Keratinocyte (primary cell): Measurements from ENCODE around the gene PARN.

Source experiments
- EZH2 ChIP-seq: IDR thresholded peaks from one replicate; pipeline ENCODE4 v1.6.1; 2012; ENCODE audit warnings: inconsistent platforms, mild to moderate bottlenecking, low read length, moderate library complexity
- TF ChIP-seq, protein P1 (sequence below), 3 experiments: IDR thresholded peaks in 1 of 3; conservative IDR thresholded peaks in 1 of 3; optimal IDR thresholded peaks in 1 of 3; 2 replicates in 2 of 3; 3 replicates in 1 of 3; pipeline versions ENCODE3 to v1.5.1; 2011; ENCODE audit warnings: low read length in 3 of 3, mild to moderate bottlenecking in 3 of 3, moderate library complexity in 2 of 3, control low read depth in 1 of 3, inconsistent platforms in 1 of 3; ENCODE audit not compliant: insufficient read depth in 2 of 3; ENCODE audit errors: extremely low read depth in 1 of 3

DNA sequence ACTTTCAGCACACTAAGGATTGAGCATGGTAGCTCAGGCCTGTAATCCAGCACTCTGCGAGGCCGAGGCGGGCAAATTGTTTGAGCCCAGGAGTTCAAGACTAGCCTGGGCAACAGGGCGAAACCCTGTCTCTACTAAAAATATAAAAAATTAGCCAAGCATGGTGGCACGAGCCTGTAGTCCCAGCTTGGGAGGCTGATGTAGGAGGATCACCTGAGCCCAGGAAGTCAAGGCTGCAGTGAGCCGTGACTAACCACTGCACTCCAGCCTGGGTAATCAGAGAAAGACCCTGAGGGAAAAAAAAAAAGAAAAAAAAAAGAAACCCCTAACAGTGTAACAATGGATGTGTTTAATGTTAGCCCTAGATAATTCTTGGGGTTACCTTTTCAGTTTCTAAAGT is 24.0 kb downstream of the PARN start:
- TF ChIP-seq, protein P1, sequence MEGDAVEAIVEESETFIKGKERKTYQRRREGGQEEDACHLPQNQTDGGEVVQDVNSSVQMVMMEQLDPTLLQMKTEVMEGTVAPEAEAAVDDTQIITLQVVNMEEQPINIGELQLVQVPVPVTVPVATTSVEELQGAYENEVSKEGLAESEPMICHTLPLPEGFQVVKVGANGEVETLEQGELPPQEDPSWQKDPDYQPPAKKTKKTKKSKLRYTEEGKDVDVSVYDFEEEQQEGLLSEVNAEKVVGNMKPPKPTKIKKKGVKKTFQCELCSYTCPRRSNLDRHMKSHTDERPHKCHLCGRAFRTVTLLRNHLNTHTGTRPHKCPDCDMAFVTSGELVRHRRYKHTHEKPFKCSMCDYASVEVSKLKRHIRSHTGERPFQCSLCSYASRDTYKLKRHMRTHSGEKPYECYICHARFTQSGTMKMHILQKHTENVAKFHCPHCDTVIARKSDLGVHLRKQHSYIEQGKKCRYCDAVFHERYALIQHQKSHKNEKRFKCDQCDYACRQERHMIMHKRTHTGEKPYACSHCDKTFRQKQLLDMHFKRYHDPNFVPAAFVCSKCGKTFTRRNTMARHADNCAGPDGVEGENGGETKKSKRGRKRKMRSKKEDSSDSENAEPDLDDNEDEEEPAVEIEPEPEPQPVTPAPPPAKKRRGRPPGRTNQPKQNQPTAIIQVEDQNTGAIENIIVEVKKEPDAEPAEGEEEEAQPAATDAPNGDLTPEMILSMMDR (optimal IDR thresholded peaks at IDR 0.05 in 1 of 3, IDR thresholded peaks at IDR 0.05 in 1 of 3, conservative IDR thresholded peaks at IDR 0.05 in 1 of 3; ENCODE audit: extremely low read depth in 1 of 3, insufficient read depth in 2 of 3, low read length in 3 of 3), result no peak
- TF ChIP-seq EZH2, result no peak
